Inferior parietal cortex (tissue), 1 donor: ENCODE results near the gene THOC6.
"Not testable (repeated sequence)": the region's sequence is repeated elsewhere in the genome, so short reads cannot be mapped to it uniquely, and the experiment has no call there.

ENCODE experiments used
- DNase-seq: peaks from one replicate; pipeline ENCODE4 v3.0.0-alpha.2; 2016; ENCODE audit errors: extremely low spot score

THOC6 gene

GRCh38 chr16:3030222-3031212 is 6.7 kb downstream of the THOC6 start:
- DNase-seq, result no peak

DNA sequence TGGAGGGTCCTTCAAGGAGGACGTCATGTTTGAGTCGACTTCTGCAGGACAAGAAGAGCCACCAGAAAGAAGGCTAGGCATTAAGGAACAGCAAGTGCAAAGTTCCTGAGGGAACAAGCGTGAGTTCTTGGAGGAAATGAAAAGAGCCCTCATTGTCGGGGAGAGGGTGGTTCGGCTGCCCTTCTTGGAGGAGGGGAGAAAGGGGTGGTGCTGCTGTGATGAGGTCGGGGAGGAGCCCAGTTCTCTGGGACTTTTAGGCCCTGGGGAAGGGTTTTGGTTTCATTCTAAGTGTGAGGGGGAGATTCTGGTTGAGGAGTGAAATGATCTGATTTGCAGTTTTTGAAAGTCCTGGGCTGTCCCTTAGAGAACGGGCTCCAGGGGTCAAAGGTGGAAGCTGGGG is 8.8 kb downstream of the THOC6 start:
- DNase-seq, result no peak

DNA sequence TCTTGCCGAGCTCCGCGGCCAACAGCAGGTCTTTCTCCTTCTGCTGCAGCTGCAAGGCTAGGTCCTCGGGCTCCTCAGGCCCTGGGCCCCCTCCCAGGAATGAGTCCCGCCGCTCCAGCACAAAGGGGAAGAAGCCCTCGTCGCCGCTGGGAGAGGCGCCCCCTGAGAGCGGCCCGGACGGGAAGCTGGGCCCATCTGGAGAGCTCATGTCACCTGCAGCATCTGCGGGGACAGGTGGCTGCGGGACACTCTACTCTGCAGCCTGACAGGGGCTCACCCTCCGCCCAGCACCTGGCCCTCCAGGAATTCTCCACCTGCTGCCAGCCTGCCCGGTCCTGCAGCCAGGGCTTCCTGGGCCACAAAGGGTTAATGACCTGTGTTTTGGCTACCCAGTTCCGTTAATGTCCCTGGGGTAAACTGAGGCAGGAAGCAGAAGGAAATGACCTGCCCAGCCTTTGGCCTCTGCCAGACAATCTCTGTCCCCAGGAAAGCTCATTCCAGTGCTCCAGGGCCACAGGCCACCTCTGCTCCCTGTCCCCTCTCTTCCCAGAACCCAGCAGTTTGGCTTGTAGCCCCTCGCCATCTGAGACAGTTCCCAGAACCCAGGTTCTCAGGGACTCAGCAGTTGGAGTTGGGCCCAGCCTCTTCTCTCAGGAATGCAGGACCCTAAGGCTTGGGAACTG is 11.6 kb downstream of the THOC6 start:
- no peak for DNase-seq

- DNase-seq, result no peak
Observed at GRCh38 chr16:3035972-3036725, 12.3 kb downstream of the THOC6 start.

DNA sequence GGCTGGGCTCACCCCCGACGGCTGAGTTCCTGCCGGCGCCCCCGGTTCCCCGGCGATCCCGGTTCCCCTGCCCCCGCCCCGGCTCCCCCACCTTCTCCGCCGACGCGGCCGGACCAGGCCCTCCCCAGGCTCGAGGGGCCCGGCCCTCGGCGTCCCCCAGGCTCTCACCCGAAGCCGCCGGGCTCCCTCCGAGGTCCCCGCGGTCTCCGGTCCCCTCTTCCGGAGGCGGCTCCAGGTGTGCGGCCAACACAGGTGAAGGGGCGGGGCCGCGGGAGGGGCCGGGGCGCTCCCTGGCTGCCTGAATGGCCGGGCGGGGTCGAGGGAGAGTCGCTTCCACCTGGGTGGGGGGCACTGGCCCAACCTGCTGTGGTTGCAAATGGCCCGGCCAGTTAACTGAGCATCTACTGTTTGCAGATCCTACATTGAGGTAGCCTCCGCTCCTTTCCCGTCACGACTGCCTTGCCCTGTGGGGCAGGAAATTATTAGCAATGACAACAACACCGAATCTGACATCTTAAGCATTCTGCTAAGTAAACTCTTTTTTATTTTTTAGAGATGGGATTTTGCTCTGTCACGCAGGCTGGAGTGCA is 13.0 kb downstream of the THOC6 start, which contains the start of gene BICDL2:
BICDL2 (minus strand) TSS at position 219 of the 590 bp plus-strand sequence. CDS start 1,448 bp downstream, outside the sequence.
- no peak for DNase-seq

GRCh38 chr16:3038256-3038655 is 14.4 kb downstream of the THOC6 start:
- no peak for DNase-seq

DNA sequence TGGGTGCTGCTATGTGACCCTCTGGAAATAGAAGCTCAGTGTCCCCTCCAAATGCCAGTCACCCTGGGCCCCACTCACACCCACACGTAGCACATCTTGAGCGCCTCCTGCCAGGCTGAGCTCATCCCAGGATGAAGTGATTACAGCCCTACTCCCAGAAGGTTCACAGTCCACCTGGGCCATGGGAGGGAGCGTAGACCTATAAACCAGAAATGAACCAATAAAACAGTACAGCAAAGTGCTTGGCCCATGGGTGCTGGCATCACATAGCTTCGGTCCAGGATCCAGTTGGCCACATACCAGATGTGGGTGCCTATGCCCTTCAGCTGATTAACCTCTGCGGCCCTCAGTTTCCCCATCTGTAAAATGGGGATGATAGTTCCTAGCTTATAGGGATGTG is 15.1 kb downstream of the THOC6 start:
- no peak for DNase-seq

DNA sequence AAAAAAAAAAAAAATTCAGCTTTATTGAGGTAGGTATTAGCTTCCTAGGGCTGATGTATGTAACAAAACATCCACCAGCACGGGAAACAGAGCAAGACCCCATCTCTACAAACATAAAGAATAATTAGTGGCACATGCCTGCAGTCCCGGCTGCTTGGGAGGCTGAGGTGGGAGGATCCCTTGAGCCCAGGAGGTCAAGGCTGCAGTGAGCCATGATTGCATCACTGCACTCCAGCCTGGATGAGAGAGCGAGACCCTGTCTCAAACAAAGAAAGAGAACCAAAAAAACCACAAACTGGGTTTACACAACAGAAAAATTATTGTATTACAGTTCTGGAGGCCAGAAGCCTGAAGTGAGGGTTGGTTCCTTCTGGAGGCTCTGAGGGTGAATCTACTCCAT is 18.5 kb downstream of the THOC6 start:
- no peak for DNase-seq

DNA sequence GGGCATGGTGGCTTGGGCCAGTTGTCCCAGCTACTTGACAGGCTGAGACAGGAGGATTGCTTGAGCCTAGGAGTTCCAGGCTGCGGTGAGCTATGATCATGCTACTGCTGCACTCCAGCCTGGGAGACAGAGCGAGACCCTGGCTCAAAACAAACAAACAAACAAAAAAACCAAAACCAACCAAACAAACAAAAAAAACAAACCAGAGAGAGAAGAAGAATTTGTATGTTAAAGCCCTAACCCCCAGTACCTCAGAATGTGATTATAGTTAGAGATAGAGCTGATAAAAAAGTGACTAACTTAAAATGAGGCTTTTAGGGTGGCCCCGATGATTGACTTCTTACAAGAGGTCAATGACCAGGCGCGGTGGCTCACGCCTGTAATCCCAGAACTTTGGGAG is 20.9 kb downstream of the THOC6 start:
- DNase-seq, result no peak

- no peak for DNase-seq
Observed at GRCh38 chr16:3045758-3046640, 22.2 kb downstream of the THOC6 start, which contains the start of gene MMP25. MMP25 (plus strand) TSS chr16:3046561; CDS start chr16:3046918, 357 bp downstream.

GRCh38 chr16:3046641-3047386 is 23.0 kb downstream of the THOC6 start:
- no peak for DNase-seq

- DNase-seq, result no peak
Observed at GRCh38 chr16:3047387-3047720, 23.5 kb downstream of the THOC6 start.

- DNase-seq, result no peak
Observed at GRCh38 chr16:3049921-3050481, 26.2 kb downstream of the THOC6 start.

DNA sequence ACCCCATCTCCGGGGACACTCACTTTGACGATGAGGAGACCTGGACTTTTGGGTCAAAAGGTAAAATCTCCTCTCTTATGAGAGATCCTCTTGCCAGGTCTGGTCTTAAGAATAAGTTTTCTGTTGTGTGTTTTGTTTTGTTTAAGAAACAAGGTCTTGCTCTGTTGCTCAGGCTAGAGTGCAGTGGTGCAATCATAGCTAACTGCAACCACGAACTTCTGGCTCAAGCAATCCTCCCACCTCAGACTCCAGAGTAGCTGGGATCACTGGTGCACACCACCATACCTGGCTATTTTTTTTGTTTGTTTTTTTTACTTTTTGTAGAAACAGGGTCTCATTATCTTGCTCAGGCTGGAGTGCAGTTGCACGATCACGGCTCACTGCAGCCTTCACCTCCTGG is 26.7 kb downstream of the THOC6 start:
- DNase-seq, result no peak

DNA sequence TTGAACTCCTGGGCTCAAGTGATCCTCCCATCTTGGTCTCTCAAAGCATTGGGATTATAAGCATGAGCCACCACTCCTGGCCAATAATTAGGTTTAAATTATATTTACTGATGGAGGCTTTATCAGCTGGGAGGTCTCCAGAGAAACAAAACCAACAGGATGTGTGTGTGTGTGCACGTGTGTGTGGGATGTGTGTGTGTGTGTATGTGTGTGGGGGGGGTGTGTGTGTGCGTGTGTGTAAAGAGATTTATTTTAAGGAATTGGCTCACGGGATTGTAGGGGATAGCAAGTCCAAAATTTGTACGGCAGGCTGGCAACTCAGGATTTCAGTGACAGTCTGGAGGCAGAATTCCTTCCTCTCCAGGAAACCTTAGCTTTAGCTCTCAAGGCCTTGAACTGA is 27.2 kb downstream of the THOC6 start:
- DNase-seq, result no peak

DNA sequence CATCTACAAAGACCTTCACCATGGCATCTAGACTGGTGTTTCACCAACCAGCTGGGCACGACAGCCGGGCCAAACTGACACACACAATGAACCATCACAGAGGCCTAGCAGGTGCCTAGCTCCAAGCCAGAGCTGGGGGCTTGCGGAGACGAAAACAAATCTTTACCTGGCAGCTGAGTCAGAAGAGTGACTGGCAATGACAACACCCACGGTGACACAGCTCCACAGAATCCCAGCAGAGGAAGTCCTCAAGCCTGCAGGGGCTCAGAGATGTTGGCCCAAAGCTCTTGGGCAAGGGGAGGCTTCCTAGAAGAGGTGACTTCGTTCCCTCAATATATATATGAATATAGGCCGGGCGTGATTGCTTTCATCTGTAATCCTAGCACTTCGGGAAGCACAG is 27.7 kb downstream of the THOC6 start:
- DNase-seq, result no peak

DNA sequence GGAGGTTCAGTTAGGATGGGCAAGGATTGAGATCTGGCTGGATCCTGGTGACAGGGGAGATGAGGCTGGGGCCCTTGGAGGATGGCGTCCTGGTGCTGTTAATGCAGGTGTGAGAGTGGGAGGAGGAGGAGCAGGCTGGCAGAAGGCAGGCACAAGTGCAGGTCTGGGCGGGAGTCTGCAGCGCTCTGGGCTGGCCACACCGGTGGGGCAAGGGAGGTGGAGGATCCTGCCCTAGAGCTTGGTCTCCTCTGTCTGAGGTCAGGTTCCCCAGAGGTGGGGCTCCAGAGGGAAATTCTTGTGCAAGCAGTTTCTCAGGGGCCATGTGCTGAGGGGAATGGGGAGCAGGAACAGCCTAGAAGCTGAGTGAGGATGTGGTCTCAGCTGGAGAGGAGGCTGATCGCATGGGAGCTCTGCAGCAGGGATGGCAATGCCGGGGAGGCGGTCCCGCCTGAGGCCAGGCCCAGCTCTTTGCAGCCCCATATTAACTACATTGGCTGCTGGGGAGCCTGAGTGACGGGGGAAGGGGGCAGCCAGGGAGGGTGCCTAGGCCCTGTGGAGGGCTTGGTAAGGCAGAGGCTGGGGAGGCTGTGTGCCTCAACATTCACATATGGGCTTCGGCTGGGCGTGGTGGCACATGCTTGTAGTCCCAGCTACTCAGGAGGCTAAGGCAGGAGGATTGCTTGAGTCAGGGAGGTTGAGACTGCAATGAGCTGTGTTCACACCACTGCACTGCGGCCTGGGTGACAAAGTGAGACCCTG is 28.9 kb downstream of the THOC6 start:
- DNase-seq, result not testable (repeated sequence)

DNA sequence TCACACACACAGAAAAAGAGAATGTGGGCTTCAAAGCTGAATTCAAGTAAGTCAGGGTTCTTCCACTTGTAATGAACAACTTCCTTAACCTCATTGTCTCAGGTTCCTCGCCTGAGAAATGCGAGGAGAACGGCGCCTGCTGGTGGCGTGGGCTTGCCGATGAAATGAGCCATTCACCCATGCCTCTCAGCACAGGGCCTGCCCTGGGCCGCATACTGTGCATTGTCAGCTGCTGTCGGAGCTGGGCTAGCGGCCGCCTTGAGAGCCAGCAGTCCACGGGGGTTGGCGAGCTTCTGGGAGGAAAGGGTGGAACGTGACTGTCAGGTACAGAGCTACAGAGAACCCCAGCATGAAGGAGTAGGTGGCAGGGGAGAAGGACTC is 29.5 kb downstream of the THOC6 start:
- DNase-seq, result not testable (repeated sequence)
